GM18508 (cell line): Measurements from ENCODE around the gene AKT1S1.

ENCODE experiments used
- ATAC-seq: cut with Tn5 transposase; IDR thresholded peaks from one replicate; pipeline ENCODE4 v1.9.1; 2021; ENCODE audit warnings: moderate number of reproducible peaks; ENCODE audit not compliant: insufficient read depth, unreplicated experiment

Gene AKT1S1

DNA sequence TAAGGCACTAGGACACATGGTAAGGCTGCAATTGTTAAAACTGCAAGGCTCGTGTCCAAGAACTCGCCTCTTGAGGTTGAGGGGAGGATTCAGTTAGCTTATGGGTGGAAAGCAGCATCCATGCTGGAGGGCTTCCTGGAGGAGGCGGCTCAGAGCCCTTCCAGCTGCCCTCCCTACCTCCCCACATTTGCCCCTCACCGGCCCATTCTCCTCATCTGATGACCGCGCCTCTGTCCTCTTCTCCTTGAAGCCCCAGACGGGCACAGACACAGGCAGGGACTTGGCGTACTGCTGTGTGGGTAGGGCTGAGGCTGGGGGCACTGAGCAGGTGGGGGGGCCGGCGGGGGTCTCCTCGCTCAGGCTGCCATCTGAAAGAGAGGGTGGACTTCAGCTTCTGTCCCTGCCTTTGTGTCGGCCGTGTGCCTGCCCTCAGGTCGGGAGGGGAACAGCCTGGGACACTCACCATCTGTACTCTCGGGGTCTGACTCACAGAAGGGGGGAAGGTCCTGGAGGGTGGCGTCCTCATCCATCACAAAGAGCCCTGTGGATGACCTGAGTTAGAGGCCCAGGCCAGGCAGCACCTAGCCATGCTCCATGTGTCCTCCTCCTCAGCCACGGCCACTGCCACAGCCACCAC is 5.7 kb downstream of the AKT1S1 start:
- no peak for ATAC-seq

- no peak for ATAC-seq
Observed at GRCh38 chr19:49870309-49870901, 6.8 kb downstream of the AKT1S1 start.

DNA sequence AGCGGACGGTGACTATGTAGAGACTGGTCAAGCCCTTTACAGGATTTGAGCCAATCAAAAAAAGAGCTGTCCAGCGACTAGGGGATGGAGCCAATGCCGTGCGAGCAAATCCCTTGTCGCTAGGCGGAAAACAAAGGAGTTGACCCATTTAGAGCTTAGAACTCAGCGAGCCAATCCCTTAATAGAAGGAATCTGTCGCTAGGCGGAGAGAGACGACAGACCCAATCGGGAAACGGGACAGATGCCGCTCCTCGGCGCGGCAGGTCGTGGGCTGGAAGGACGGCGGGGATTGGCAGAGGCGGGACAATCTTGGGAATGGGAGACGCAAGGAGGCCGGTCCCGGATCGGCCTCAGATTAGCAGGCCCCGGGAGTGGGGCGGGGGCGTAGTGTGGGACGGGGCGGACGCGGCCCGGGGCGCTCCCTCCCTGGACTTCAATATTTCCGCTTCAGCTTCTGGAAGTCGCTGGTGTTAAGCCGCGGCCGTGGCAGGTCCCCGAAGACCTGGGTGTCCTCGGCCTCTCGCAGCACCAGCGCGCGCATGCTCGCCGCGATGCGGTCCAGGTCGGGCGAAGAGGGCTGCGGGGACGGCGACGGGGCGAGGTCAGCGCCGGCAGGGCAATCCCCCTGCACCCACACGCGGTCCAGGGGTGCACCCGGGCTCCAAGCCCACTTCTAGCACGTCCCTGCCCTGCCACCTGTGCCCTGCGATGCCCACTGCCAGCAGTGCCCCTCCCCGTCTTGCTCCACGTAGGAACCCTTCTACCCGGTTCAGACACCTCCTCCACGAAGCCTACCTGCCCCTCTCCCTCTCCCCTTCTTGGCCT is 7.5 kb downstream of the AKT1S1 start:
- ATAC-seq = peak; percentile 55

- ATAC-seq = peak; percentile 4
Observed at GRCh38 chr19:49869009-49869483, 8.1 kb downstream of the AKT1S1 start.

GRCh38 chr19:49866933-49867782 is 10.0 kb downstream of the AKT1S1 start, which contains the start of gene PNKP:
Gene PNKP (minus strand): TSS chr19:49867576. CDS start chr19:49867204, 372 bp downstream.
- ATAC-seq = no peak

GRCh38 chr19:49864890-49865289 is 12.3 kb downstream of the AKT1S1 start:
- no peak for ATAC-seq

- ATAC-seq = no peak
Observed at GRCh38 chr19:49863935-49864320, 13.2 kb downstream of the AKT1S1 start.

DNA sequence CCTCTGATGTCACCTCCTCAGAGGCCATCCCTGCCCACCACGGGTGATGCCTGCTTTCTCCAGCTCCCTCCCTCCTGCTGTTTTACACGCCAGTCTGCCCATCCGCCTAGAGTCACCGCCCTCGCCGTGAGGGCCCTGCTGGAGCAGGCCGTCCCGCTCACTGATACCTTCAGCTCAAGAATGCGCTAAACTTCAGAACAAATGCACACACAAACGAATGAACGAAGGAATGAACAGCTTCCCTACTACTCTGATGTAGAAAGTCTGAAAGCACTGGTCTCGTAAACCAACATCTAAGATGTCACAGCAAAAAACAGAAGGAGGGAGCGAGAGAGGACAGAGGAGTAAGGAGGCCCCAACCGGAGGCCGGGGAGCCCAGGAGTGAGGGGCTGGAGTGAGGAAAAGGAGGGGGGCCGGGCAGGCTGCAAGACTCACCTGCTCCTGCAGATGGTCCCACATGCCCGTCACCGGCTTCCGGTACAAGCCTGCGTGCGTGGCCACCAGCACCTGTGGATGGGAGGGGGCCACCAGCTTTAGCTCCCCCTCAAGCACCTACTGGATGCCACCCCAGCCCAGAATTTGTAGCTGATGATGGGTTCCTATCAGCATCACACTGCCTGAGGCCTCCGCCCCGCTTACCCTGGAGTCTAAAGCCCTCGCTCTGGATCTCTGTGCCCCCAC is 13.8 kb downstream of the AKT1S1 start:
- ATAC-seq = no peak

DNA sequence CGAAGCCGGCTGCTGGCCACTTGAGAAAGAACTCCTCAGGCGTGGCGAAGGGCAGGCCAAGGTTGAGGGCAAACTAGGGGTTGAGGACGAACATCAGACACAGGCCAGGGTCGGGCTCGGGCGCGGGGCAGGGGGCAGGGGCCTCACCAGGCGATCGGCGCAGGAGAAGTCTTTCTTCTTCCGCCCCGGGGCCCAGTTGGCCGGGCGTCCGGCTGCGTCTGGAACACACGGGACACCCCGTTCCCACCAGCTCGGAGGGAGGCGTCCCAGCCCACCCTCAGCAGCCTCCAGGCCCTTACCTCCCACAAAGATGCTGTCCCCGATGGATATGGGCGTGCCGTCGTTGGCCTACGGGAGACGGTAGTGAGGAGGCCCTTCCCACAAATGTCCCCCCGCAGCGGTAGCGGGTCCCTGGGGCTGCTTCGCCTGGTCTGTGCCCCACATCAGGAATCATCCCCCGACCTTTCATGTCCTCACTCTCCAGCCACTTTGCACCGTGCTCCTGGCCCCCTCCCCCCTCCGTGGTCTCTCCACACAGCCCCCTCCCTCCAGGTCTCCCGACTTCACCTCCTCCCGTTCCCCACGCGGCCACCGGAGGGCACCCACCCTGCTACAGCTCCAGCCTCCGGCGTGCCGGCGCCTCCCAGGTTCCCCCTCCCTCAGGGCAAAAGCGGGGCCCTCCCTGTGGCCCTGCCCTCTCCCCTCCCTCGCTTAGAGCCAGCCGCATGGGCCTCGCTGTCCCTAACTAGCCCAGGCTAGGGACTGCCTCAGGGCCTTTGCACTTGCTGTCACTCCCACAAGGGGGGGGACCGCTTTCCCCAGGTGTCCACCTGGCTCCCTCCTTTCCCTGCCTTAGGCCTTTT is 14.5 kb downstream of the AKT1S1 start:
- ATAC-seq = no peak

- no peak for ATAC-seq
Observed at GRCh38 chr19:49861541-49862378, 15.4 kb downstream of the AKT1S1 start.

DNA sequence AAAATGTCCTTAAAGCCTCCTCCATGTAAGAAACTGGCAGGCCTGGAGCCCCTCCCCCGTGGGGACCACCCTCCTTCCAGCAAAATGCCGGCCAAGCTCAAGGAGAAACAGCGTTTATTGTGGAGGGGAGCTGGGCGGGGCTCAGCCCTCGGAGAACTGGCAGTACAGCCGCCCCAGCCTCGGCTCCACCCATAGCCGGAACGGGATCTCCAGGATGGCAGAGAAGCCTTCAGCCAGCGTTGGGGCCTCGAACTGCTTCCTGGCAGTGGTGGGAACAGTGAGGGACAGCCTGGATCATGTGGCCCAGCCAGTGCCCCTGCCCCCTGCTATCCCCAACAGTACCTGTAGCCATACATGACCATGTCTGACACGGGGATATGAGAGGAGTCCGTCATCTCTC is 16.0 kb downstream of the AKT1S1 start:
- no peak for ATAC-seq

DNA sequence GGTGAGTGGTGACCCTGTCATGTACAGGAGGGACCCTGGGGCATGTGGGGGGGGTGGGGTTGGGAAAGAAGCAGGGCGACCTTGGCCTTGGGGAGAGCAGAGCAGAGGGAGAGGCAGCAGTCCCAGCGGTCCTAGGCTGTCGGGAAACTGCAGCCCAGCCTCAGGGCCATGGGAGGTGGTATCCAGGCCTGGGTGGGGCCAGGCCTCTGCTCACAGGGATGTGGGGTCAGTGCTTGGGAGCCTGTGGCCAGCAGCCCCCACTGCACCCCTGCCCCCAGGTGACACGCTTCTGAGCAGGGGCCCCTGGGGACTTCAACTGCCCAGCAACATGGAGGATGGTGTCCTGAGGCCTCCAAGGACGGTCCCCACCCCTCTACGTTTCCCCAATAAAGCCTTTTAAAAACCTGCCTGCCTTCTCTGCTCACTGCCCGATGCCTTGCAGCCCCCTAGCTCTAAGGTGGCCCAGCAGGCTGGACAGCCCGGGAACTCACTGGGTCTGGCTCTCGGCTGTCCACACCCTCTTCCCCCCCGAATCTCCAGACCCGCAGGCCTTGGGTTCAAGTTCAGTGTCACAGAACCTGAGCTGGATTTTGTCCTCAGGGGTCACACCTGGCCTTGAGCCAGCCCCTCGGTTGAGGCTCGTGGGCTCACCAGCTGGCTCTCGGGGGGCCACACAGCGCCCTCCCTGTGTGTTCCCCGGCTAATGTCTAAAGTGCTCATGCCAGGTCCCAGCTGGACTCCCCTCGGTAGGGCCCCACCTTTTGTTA is 16.6 kb downstream of the AKT1S1 start:
- no peak for ATAC-seq

GRCh38 chr19:49859682-49860335 is 17.3 kb downstream of the AKT1S1 start:
- ATAC-seq = no peak

DNA sequence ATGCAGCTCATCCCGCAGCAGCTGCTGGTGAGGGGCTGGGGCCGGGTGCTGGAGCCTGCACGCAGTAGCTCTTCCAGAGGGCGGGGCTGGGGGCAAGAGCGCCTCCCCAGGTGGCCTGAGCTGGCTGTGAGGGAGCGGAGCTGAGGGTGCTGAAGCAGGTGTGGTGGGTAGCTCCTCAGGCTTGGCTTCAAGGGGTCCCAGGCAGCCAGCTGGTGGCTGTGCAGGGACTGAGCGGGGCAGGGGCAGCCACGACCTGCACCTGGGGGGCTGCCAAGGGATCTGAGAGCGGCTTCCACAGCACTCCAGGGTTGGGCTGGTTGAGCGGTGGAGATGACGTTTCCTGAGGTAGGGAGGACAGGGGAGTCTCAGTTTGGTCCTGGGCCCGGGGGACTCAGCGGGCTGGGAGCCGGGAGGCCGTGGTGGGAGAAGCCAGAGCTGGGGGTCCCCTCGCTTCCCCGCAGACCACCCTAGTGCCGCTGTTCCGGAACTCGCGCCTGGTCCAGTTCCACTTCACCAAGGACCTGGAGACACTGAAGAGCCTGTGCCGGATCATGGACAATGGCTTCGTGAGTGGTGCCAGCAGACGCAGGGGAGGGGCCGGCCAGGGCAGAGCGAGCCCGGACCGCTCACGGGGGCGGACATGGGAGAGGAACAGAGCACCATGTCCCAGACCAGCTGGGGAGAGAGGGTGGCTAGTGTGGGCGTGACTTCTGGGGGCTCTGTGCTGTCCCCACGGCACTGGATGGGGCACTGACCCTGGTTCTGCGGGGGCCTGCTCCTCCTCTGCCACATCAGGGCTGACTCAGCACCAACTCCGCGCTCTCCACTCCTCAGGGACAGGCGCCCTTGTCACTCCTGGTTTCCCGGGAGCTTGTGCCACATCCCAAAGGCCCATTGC is 18.8 kb downstream of the AKT1S1 start:
- no peak for ATAC-seq

- no peak for ATAC-seq
Observed at GRCh38 chr19:49857838-49858087, 19.4 kb downstream of the AKT1S1 start.
